C4-2B (cell line): ENCODE data around the gene EML6.

Source experiments
- H3K27ac ChIP-seq: fragments of 450-650 bp; 2 replicates; pipeline ENCODE4 v1.5.1; 2017
- ZFX ChIP-seq: fragments of 450-650 bp; IDR thresholded peaks from 2 replicates; pipeline ENCODE4 v1.6.1; 2017
- TF ChIP-seq, protein P1 (sequence below): fragments of 450-650 bp; conservative IDR thresholded peaks from 2 replicates; pipeline ENCODE4 v1.5.1; 2017; ENCODE audit warnings: mild to moderate bottlenecking

Gene EML6

DNA sequence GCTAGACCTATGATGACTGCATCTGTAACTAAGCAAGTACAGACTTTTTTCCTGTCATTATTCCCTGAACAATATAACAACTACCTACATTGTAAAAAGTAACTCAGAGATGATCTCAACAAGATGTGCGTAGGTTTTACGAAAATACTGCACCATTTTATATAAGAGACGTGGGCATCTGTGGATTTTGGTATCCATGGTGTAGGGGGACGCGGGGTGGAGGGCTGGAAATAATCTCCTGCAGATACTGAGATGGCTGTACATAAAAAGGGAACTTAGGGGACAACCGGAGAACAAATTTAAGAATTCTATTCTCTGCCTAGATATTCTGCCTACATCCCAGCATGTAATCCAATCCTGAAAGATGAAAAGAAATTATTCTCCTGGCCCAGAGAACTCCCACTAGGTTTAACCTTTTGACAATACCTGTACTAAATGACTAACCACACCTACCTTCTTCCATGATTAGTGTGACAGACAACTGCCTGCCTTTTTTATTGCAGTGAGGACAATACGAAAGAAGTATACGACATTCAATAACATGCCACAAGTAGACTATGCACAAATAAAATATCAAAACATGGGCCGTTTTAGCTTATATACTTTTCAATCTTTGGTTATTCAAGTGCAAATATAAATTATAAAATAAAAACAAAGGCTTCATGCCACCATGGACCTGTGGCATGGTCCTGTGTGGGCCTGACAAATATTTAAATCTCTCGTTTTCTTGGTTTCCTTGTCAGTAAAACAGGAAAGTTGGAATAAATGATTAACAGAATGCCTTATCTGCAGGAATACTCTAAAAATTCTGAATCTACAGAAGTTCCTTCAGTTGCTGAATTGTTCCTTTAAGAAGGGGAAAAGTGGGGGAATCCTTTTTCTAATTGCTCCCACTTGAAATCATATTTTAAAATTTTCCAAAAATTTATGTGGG lies 280.5 kb downstream of the EML6 start:
- TF ChIP-seq, protein P1, sequence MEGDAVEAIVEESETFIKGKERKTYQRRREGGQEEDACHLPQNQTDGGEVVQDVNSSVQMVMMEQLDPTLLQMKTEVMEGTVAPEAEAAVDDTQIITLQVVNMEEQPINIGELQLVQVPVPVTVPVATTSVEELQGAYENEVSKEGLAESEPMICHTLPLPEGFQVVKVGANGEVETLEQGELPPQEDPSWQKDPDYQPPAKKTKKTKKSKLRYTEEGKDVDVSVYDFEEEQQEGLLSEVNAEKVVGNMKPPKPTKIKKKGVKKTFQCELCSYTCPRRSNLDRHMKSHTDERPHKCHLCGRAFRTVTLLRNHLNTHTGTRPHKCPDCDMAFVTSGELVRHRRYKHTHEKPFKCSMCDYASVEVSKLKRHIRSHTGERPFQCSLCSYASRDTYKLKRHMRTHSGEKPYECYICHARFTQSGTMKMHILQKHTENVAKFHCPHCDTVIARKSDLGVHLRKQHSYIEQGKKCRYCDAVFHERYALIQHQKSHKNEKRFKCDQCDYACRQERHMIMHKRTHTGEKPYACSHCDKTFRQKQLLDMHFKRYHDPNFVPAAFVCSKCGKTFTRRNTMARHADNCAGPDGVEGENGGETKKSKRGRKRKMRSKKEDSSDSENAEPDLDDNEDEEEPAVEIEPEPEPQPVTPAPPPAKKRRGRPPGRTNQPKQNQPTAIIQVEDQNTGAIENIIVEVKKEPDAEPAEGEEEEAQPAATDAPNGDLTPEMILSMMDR: no peak
- TF ChIP-seq ZFX: no peak
- H3K27ac ChIP-seq: no peak overlapping the region

GRCh38 chr2:55006306-55006705 lies 282.8 kb downstream of the EML6 start:
- H3K27ac ChIP-seq: no peak overlapping the region
- TF ChIP-seq, protein P1: no peak
- TF ChIP-seq ZFX: no peak

- peak overlapping the region; percentile 38; the same call in 1 of the 2 replicates for H3K27ac ChIP-seq
- TF ChIP-seq, protein P1: no peak
- no peak for TF ChIP-seq ZFX
Observed at GRCh38 chr2:55009277-55010060, 286.0 kb downstream of the EML6 start.

DNA sequence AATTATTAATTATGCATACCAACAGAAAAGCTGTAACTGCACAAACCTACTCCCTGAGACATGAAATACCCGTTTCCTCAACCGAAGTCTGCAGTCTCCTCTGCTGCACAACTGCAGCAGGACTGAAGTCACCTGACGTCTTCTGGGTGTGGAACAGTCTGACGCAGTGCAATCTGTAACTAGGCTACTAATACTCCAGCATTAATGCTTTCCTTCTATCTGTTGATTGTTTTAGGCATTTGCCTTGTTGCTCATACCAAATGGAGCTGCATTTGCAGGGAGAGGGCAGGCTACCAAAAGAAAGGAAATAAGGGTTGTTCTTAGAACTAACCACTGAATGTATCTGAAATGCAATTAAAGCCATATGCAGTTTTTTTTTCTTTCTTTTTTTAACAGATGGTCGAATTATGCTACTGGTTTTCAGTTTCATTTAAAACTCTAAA lies 286.7 kb downstream of the EML6 start:
- H3K27ac ChIP-seq: peak overlapping the region; percentile 38; the same call in 1 of the 2 replicates
- no peak for TF ChIP-seq ZFX
- TF ChIP-seq, protein P1: no peak

- TF ChIP-seq, protein P1: no peak
- TF ChIP-seq ZFX: no peak
- no peak overlapping the region for H3K27ac ChIP-seq
Observed at GRCh38 chr2:55010915-55011314, 287.5 kb downstream of the EML6 start.

GRCh38 chr2:55011831-55012671 lies 288.6 kb downstream of the EML6 start:
- H3K27ac ChIP-seq: no peak overlapping the region
- TF ChIP-seq ZFX: no peak
- TF ChIP-seq, protein P1: no peak
